Endothelial cell of umbilical vein (primary cell): ENCODE data around the gene GRID1. TPM values are rescaled to one million over a fixed set of nuclear protein-coding genes. Genes with fewer than 3 reads are reported as not detected.

Experiments used
- BruUV-seq: library from RNA; stranded (reverse); fragments of 400-500 nt; replicated peaks from 2 replicates; lab custom pipeline; 2021; lab: Mats Ljungman, UMichigan
- CTCF ChIA-PET: fragments of 300-600, 350-600 bp; sonication (Branson Sonifier 250); formaldehyde crosslinking; loops from one replicate; lab custom pipeline; 2021; ENCODE audit warnings: antibody characterized with exemption, inconsistent platforms; lab: Charles Lee
- POLR2A ChIA-PET: fragments of 300-600, 350-600 bp; sonication (Branson Sonifier 250); formaldehyde crosslinking; loops from one replicate; lab custom pipeline; 2021; ENCODE audit warnings: antibody characterized with exemption, inconsistent platforms; lab: Charles Lee
- DNase-seq: peaks from one replicate; pipeline ENCODE4 v3.0.0-alpha.2; 2011; ENCODE audit warnings: low read depth, low spot score
- FAIRE-seq: peaks from 2 replicates; lab custom pipeline; 2011; peaks lifted over from hg19 to GRCh38; lab: Jason Lieb, UNC
- H2AFZ ChIP-seq: 2 replicates; pipeline ENCODE4 v1.6.0; 2012; ENCODE audit warnings: low read depth, low read length, control low read depth, inconsistent platforms
- H3K27ac ChIP-seq: 2 replicates; pipeline ENCODE4 v1.5.1; 2011; ENCODE audit warnings: low read depth, mild to moderate bottlenecking, control low read depth, low read length, moderate library complexity; ENCODE audit not compliant: insufficient read depth
- H3K27me3 ChIP-seq, 2 experiments: 2 replicates each; pipeline versions ENCODE4 v1.6.0 to v1.6.1; 2011; ENCODE audit warnings: low read length in 2 of 2, mixed read lengths in 1 of 2; ENCODE audit not compliant: control insufficient read depth in 2 of 2, insufficient read depth in 2 of 2
- H3K36me3 ChIP-seq, 2 experiments: 2 replicates in 1 of 2; 3 replicates in 1 of 2; pipeline ENCODE4 v1.5.1; 2011; ENCODE audit warnings: low read length in 2 of 2, mild to moderate bottlenecking in 1 of 2, moderate library complexity in 1 of 2; ENCODE audit not compliant: control insufficient read depth in 2 of 2, insufficient read depth in 2 of 2; ENCODE audit errors: extremely low read depth in 1 of 2
- H3K4me1 ChIP-seq: 3 replicates; pipeline ENCODE4 v1.5.1; 2011; ENCODE audit warnings: mild to moderate bottlenecking, low read length; ENCODE audit not compliant: control insufficient read depth, insufficient read depth; ENCODE audit errors: extremely low read depth
- H3K4me2 ChIP-seq: 2 replicates; pipeline ENCODE4 v1.6.1; 2011; ENCODE audit warnings: low read length, control low read depth, mixed read lengths; ENCODE audit not compliant: insufficient read depth
- H3K4me3 ChIP-seq, 3 experiments: fragments of 200-600 bp in 1 of 3; sonication (generic), shearing (Covaris generic) in 1 of 3; replicated peaks in 1 of 3; 2 replicates each; pipeline ENCODE4 v1.5.1; 2011 to 2016; ENCODE audit warnings: control low read depth in 3 of 3, low read length in 3 of 3, mild to moderate bottlenecking in 2 of 3, inconsistent platforms in 1 of 3, low read depth in 1 of 3, moderate library complexity in 1 of 3; ENCODE audit not compliant: insufficient read depth in 1 of 3
- H3K79me2 ChIP-seq: 2 replicates; pipeline ENCODE4 v1.6.0; 2012; ENCODE audit warnings: low read length, inconsistent platforms; ENCODE audit not compliant: control insufficient read depth, insufficient read depth
- H3K9ac ChIP-seq: replicated peaks from 2 replicates; pipeline ENCODE3; 2011; ENCODE audit warnings: low read length, control low read depth; ENCODE audit not compliant: insufficient read depth; ENCODE audit errors: extremely low read depth
- H3K9me1 ChIP-seq: replicated peaks from 3 replicates; pipeline ENCODE4 v1.6.0; 2011; ENCODE audit warnings: mild to moderate bottlenecking, low read length; ENCODE audit not compliant: control insufficient read depth, insufficient read depth; ENCODE audit errors: extremely low read depth
- H3K9me3 ChIP-seq: replicated peaks from 2 replicates; pipeline ENCODE4 v1.5.1; 2012; ENCODE audit warnings: low read length, inconsistent platforms; ENCODE audit not compliant: control insufficient read depth, insufficient read depth
- H4K20me1 ChIP-seq: replicated peaks from 2 replicates; pipeline ENCODE3; 2011; ENCODE audit warnings: mild to moderate bottlenecking, low read length; ENCODE audit not compliant: control insufficient read depth, insufficient read depth; ENCODE audit errors: extremely low read depth
- CTCF ChIP-seq, 2 donors: IDR thresholded peaks; 1 replicate in 1 of 2; 2 replicates in 1 of 2; pipeline ENCODE4 v1.5.1; 2011; ENCODE audit warnings: low read length in 2 of 2, mild to moderate bottlenecking in 2 of 2, moderate library complexity in 2 of 2, control low read depth in 1 of 2, inconsistent platforms in 1 of 2, low read depth in 1 of 2; ENCODE audit not compliant: insufficient read depth in 1 of 2; ENCODE audit errors: extremely low read depth in 1 of 2
- EZH2 ChIP-seq: IDR thresholded peaks from 2 replicates; pipeline ENCODE4 v1.6.1; 2012; ENCODE audit warnings: borderline replicate concordance, low read depth, mild to moderate bottlenecking, moderate library complexity, low read length, inconsistent platforms; ENCODE audit not compliant: severe bottlenecking
- FOS ChIP-seq: IDR thresholded peaks from 2 replicates; pipeline ENCODE4 v1.6.1; 2011; ENCODE audit warnings: mild to moderate bottlenecking, low read length, moderate library complexity, borderline replicate concordance; ENCODE audit not compliant: insufficient read depth
- GATA2 ChIP-seq: IDR thresholded peaks from 2 replicates; pipeline ENCODE4 v1.7.0; 2011; ENCODE audit warnings: low read depth, mild to moderate bottlenecking, moderate library complexity, mixed read lengths, low read length; ENCODE audit not compliant: insufficient read length, insufficient read depth
- JUN ChIP-seq: IDR thresholded peaks from 2 replicates; pipeline ENCODE4 v1.6.1; 2011; ENCODE audit warnings: borderline replicate concordance, low read depth; ENCODE audit not compliant: insufficient read length, insufficient read depth
- MAX ChIP-seq: IDR thresholded peaks from 2 replicates; pipeline ENCODE4 v1.6.1; 2011; ENCODE audit not compliant: insufficient read depth, insufficient read length
- MYC ChIP-seq: IDR thresholded peaks from one replicate; pipeline ENCODE4 v1.6.1; 2011; ENCODE audit warnings: mild to moderate bottlenecking, low read depth, low read length
- POLR2A ChIP-seq: IDR thresholded peaks from 2 replicates; pipeline ENCODE4 v1.6.1; 2012; ENCODE audit warnings: low read depth, mild to moderate bottlenecking, control low read depth, low read length
- POLR2AphosphoS5 ChIP-seq: IDR thresholded peaks from 2 replicates; pipeline ENCODE4 v1.6.1; 2012; ENCODE audit warnings: low read depth, mild to moderate bottlenecking, control low read depth, low read length, moderate library complexity; ENCODE audit not compliant: insufficient read depth
- dilution Hi-C: fragments of 300-500 bp; cut with MboI; formaldehyde crosslinking; loops from one replicate; pipeline ENCODE4 v1.15.0; 2019; ENCODE audit warnings: low sequenced_read_pairs; ENCODE audit not compliant: extremely low pct_ligation_motif_present
- intact Hi-C: fragments of 100-400 bp; cut with micrococcal nuclease; formaldehyde crosslinking; loops from one replicate; pipeline ENCODE4 v1.10.0; 2022
- polyA plus RNA-seq, 4 experiments: library from polyadenylated mRNA; depleted of rRNA in 3 of 4; stranded (reverse) in 3 of 4; unstranded in 1 of 4; fragments of >200 nt; gene quantifications; 2 replicates each; pipeline versions ENCODE4 v1.2.1 to v1.2.3, GENCODE V29; 2011 to 2012; ENCODE audit warnings: missing spikeins in 1 of 4
- total RNA-seq: library from RNA; stranded (reverse); gene quantifications from 2 replicates; pipeline ENCODE4 v1.2.3, GENCODE V29; 2021

Gene GRID1
- total and polyA plus RNA-seq, 2 donors (not counting 3 experiments of a cell fraction or from before 2014, with no cell fraction given) = not detected

GRCh38 chr10:86223256-86223655, 143.3 kb downstream of the GRID1 start:
- TF ChIP-seq POLR2A (no peak), MAX (no peak), POLR2AphosphoS5 (no peak), JUN (no peak)
- Histone ChIP-seq H3K36me3 (no peaks in the 10 kb centered on the region), H3K4me3 (no peak overlapping the region), H3K4me2 (no peak overlapping the region), H3K4me1 (no peaks in the 10 kb centered on the region), H3K9me3 (no peaks in the 10 kb centered on the region), H3K9ac (no peak overlapping the region), H2AFZ (no peak overlapping the region), H3K79me2 (no peaks in the 10 kb centered on the region), H4K20me1 (no peaks in the 10 kb centered on the region), H3K9me1 (no peaks in the 10 kb centered on the region), H3K27me3 (no peaks in the 10 kb centered on the region), H3K27ac (no peak overlapping the region)
- no TSS peak for BruUV-seq
- dilution Hi-C loops = no loop called here
- intact Hi-C loops = no loop called here
- DNase-seq (no peak), FAIRE-seq (no peak)
- CTCF ChIA-PET = no interaction called here
- POLR2A ChIA-PET = no interaction called here

- H3K27me3 ChIP-seq = no peaks in the 10 kb centered on the region
- no peak overlapping the region for H2AFZ ChIP-seq
- ChIA-PET CTCF (no interaction called here), POLR2A (no interaction called here)
- H3K9ac ChIP-seq = no peak overlapping the region
- intact Hi-C loops (no loop called here), dilution Hi-C loops (no loop called here)
- no TSS peak for BruUV-seq
- no peaks in the 10 kb centered on the region for H3K9me3 ChIP-seq
- H3K9me1 ChIP-seq = no peaks in the 10 kb centered on the region
- TF ChIP-seq POLR2A = no peak
- no peak for TF ChIP-seq MYC
- no peak for TF ChIP-seq POLR2AphosphoS5
- TF ChIP-seq MAX = no peak
- no peak for TF ChIP-seq JUN
- TF ChIP-seq FOS = no peak
- TF ChIP-seq CTCF (IDR thresholded peaks at IDR 0.05; ENCODE audit: extremely low read depth in 1 of 2, insufficient read depth in 1 of 2, low read depth in 1 of 2, low read length in 2 of 2) = no peak
- TF ChIP-seq GATA2 = no peak
- TF ChIP-seq EZH2 = no peak
- H3K36me3 ChIP-seq = no peaks in the 10 kb centered on the region
- no peak overlapping the region for H3K27ac ChIP-seq
- no peaks in the 10 kb centered on the region for H3K4me1 ChIP-seq
- FAIRE-seq (no peak), DNase-seq (no peak)
- no peaks in the 10 kb centered on the region for H4K20me1 ChIP-seq
- no peak overlapping the region for H3K4me2 ChIP-seq
- H3K79me2 ChIP-seq = no peaks in the 10 kb centered on the region
- no peak overlapping the region for H3K4me3 ChIP-seq
Observed at GRCh38 chr10:86222687-86223086, 143.9 kb downstream of the GRID1 start.
